Activated CD4-positive, CD25-positive, alpha-beta regulatory T cell (primary cell): ENCODE results near the gene TMEM135.
"Not testable (repeated sequence)": the region's sequence is repeated elsewhere in the genome, so short reads cannot be mapped to it uniquely, and the experiment has no call there.

Source experiments
- DNase-seq, 4 experiments: peaks; one replicate each; lab custom pipeline; 2025; lab: John Stamatoyannopoulos, UW

TMEM135 gene

GRCh38 chr11:87020764-87021365 lies 16.9 kb upstream of the TMEM135 start:
- DNase-seq = no peak

DNA sequence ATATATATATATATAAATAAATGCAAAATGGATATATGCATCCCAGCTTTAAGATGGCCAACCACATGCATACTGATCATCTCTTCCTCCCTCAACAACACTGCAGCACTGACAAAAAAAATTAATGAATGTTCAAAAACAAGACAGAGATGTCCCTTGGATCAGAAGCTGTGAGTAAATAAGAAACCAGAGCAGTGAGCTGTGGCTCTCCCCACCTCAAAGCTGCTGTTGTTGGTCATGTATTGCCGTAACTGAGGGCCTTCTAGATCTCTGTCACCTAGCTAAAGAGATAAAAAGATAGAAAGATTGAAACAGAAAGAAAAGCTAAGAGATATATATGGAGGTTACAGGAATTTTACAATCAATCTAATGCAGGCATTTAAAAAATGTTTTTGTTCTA lies 15.5 kb upstream of the TMEM135 start:
- no peak for DNase-seq

DNA sequence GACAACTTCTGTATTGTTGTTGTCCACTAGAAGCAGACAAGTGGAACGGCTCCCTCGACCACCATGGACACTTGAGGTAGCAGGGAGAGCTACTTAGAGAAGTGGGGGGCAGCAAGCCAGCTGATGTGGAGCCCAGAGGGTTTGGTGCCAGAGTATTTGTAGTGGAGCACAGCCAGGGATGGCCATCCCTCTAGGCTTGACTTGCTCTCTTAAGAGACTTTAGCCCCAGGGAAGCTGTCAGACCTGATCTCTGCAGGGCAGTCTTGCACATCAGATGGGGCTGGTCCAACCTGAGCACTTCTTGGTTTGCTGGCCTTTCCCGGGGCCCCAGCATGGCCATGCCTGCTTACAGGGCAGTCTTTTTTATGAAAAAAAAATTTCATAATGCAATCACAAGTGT lies 15.0 kb upstream of the TMEM135 start:
- DNase-seq = no peak

DNA sequence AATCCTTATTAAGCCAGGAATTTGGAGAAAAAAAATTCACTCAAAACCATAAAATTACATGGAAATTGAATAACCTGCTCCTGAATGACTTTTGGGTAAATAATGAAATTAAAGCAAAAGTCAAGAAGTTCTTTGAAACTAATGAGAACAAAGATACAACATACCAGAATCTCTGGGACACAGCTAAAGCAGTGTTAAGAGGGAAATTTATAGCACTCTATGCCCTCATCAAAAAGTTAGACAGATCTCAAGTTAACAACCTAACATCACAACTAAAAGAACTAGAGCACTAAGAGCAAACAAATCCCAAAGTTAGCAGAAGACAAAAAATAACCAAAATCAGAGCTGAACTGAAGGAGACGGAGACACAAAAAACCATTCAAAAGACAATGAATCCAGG lies 11.3 kb upstream of the TMEM135 start:
- not testable (repeated sequence) for DNase-seq

DNA sequence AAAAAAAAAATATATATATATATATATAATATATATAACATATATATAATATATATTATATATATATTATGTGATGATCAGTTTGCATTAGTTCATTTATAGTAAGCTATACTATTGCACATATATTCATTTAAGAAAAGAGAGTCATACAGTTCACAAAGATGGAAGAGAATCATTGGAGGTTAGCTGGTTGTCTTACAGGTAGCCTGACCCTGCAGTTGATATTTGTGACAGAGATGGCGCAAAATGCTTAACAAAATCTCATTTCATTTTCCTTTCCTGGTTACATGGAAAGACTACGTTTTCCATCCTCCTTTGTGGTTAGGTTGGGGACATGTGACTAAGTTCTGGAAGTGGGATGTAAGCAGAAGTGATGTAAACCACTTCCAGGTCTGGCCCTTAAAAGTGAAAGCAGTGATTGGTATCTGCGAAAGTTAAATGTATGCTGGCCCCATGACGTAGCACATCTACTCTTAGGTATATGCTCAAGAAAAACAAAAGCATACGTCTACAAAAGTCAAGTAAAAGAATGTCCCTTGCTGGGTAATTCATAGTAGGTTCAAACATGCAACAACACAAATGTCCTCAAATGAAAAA lies 7.2 kb upstream of the TMEM135 start:
- DNase-seq = no peak

DNA sequence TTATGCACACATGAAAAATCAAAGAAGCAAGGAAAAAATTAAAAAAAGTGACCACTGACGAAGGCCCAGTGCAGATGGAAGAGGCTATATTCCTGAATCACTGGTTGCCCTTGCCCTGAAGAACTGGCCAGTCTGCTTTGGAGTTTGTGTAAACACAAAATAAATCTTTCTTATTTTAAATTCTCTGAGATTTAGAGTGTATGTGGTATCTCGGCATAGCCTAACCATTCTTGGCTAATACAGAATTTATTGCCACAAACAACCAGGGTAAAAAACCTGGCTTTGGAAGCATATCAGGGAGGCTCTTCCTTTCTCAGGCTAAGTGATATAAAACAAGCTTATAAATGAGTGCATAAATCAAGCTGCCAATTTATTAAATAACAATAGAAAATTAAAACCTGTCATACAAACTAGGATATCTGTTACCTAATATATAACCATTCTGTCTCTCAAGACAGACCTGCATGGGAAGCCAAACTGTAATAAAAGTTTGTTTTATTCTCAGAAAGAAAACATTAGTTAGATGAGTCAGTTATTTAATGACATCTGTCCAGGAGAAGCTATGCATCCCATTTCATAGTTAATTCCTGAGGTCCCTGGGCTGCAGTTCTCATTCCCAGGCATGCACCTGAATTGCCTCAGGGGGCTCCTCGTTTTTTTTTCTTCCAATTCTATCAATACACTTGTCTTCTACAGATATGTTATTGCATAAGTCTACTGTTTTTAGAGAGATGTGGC lies 6.1 kb upstream of the TMEM135 start:
- no peak for DNase-seq

DNA sequence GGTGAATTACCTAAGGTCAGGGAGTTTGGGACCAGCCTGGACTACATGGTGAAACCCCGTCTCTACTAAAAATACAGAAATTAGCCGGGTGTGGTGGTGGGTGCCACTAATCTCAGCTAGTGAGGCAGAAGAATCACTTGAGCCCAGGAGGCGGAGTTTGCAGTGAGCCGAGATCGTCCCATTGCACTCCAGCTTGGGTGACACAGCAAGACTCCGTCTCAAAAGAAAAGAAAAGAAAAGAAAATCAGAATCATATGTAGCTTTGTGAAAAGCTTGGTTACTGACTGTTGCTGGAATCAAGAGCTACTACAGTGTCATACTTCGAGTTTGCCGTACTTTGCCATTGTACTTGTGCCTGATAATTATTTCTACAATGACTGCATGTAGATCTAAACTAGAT lies 4.2 kb upstream of the TMEM135 start:
- no peak for DNase-seq

GRCh38 chr11:87035976-87036583 lies 1.7 kb upstream of the TMEM135 start:
- DNase-seq = no peak

DNA sequence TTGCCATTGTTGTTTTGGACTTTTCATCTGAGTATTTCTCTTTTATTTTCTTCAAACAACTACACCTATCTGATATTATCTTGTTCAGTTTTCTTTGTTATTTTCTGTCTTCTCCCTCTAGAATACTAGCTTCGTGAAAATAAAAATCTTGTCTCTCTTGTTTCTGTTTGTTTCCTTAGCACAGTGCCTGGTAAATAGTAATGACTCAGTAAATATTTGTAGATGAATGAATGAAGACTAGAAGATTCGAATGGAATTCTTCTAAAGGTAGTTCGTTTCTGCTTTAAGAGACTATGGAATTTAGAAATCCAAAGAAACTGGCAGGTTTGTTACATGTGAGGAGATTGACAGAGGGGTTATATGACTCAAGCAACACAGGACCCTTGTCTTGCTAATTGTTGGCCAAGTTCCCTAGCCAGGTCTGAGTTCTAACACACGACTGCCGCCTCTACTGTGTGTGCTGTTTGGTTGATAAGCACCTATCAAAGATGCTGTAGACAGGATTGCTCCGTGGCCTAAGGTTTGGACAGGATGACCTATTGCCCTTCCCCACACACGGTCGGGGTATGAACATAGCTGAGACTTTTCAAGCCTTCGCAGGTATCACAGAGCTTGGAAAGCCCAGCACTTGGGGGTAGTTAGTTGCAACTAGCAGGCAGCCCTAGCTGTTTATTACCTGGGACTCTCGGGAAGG lies 831 bp upstream of the TMEM135 start:
- no peak for DNase-seq

DNA sequence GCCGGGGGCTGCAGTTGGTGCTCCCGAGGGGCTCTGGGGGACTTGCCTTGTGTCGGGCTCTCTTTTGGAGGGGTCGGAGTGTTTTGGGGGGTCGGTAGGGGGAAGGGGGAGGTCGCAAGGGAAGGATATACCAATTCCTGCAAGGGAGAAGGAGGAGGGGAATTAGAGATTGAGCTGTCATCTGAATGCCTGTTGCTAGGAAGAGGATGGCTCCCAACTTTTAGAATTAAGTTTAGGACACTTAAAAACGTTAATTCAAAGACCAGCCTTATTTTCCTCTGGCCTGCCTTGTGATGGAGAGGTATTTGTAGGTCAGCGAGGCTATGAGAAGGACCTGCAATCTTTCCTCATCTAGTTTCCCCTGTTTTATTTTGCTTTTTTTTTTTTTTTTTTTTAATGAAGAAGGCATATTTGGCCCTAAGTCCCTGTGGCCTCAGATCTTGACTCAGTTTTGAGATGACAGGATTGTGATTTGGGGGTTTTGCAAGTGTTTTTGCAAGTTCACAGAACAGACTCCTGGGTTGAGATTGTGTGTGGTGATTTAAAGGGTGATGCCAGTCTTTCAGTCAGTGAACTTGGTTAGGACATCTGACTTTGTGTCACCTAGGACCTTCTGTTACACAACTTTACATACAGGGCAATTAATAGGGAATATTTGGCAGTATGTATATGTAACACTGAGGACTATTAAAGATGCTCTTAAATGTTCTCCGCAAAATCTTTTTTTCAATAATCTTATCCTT lies 672 bp downstream of the TMEM135 start:
- DNase-seq = no peak

- DNase-seq = no peak
Observed at GRCh38 chr11:87039371-87039770, 1.6 kb downstream of the TMEM135 start.

DNA sequence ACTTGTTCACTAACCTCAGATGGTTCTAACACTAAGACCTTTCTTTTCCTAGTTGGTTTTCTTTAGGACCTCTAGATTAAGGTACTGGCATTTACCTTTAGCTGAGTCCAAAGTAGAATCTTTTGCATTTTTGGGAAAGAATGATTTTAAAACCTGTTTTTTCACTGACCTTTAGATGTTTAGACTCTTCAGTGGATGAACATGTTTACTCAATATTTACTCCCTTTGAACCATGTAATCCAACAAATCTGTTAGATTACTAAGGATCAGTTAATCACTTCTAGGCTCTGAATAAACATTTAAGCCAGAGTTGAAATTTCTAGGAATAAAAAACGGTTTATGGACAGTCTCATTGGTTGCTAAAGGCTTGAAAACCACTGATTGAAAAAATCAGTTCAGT lies 6.2 kb downstream of the TMEM135 start:
- no peak for DNase-seq

DNA sequence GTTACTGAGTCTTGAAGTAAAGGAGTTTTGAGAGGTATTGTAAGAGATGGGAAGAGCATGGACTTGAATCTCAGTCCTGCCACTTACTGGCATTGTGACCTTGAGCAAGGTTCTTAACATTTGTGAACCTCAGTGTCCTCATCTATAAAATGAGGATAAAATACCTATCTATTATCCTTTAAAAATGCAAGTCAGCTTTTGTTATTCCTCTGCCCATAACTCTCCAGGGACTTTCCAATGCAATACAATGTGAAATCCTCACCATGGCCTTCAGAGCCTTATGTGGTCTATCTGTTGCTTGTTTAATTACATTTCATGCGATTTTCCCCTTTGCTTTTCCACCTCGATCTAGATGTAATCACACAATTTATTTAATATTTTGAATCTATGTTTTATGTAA lies 9.1 kb downstream of the TMEM135 start:
- no peak for DNase-seq

GRCh38 chr11:87056091-87056490 lies 18.4 kb downstream of the TMEM135 start:
- no peak for DNase-seq

GRCh38 chr11:87057749-87058148 lies 20.0 kb downstream of the TMEM135 start:
- DNase-seq = no peak

DNA sequence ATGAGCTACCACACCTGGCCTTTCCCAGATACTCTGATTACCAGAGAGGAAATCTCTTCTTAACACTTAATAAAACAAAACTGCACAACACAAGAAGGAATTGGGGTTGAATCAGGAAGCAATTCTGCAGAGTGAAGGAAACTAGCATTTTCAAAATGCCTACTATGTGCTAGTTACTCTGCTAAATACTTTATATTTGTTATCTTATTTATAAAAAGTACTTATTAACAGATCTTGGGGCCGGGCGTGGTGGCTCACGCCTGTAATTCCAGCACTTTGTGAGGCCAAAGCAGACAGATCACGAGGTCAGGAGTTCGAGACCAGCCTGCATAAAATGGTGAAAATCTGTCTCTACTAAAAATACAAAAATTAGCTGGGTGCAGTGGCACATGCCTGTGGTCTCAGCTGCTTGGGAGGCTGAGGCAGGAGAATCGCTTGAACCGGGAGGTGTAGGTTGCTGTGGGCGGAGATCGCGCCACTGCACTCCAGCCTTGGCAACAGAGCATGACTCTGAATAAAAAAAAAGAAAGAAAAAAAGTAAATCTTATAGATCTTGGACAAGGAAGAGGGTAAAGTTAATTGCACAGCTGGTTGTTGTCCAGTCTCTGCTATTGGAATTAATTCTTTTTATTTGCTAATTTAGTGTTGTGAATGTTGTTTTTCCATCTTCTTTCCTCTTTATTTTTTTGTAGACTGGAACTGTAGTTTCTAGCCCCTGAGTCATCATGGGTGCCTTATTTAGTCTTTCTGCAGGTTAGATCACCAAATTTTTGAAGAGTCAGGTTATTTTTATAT lies 22.1 kb downstream of the TMEM135 start:
- DNase-seq = no peak

GRCh38 chr11:87061766-87062165 lies 24.0 kb downstream of the TMEM135 start:
- DNase-seq = no peak

- DNase-seq = no peak
Observed at GRCh38 chr11:87063982-87064381, 26.2 kb downstream of the TMEM135 start.

- no peak for DNase-seq
Observed at GRCh38 chr11:87072787-87073186, 35.1 kb downstream of the TMEM135 start.

DNA sequence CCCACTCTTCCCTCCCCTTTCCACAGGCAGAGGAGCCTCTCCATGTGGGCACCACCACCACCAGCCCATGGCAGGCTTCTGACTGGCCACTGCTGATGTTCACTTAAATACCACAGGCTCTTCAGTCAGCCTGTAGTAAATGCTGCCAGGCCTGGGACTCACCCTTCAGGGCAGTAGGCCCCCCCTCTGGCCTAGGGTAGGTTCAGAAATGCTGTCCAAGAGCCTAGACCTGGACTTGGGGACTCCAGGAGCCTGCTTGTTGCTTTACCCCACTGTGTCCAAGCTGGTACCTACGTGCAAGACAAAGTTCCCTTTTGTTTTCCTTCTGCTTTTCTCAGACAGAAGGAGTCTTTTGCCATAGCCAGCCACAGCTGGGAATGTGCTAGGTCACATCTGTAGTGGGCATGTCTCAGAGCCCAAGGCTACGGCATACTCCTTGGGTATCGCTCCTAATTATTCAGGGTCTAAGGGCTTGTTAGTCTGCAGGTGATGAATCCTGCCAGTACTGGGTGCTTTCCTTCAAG lies 38.6 kb downstream of the TMEM135 start:
- no peak for DNase-seq
